HG03457 (cell line): ENCODE measurements around the gene DNAJB6.

Experiments
- ATAC-seq: cut with Tn5 transposase; IDR thresholded peaks from one replicate; pipeline ENCODE4 v1.9.1; 2021; ENCODE audit warnings: moderate number of reproducible peaks; ENCODE audit not compliant: unreplicated experiment

The DNAJB6 gene

DNA sequence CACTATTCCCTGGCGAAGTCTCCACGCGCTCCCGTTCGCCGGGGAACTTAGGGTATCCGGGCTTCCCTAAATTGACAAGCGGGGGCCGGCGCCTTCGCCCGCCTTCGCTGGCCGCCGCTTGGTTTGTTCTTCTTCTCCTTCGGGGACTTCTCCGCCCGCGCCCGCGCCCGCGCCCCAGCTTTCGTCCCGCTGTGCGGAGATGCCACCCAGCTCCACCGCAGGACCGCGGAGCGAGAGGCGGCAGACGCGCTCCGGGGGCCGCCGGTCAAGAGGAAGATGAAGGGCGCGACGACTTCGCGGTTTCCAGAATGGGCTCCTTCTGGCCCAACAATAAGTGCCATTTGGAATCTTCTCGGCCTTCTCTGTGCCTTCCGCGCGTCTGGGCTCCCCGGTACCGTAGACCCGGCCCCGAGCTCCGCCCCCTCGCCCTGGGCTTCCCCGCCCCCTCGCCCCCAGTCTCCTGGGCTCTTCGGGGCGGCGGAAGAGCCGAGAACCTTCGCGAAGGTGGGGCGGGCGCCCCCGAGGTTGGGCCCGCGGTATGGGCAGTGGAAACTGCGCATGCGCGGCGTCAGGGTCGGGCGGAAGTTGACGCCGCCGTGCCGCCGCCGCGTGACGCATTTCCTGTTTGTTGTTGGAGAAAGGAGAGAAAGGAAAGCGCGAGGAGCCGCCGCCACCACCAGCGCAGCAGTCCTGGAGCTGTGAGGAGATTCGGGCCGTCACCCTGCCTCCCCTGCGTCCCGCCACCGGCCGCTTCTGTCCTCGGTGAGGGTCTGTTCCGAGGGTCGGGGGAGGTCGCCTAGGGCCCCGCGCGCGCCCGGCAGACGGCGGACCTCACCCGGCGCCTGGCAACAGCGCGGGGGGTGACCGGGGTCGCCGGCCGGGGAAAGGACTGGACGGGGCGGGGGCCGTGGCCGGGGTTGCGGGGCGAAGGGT lies at the start of gene DNAJB6:
Gene DNAJB6 (plus strand): TSS at position 622 of the 933 bp plus-strand sequence. CDS start 21,569 bp downstream, outside the sequence.
- peak; percentile 75 for ATAC-seq

DNA sequence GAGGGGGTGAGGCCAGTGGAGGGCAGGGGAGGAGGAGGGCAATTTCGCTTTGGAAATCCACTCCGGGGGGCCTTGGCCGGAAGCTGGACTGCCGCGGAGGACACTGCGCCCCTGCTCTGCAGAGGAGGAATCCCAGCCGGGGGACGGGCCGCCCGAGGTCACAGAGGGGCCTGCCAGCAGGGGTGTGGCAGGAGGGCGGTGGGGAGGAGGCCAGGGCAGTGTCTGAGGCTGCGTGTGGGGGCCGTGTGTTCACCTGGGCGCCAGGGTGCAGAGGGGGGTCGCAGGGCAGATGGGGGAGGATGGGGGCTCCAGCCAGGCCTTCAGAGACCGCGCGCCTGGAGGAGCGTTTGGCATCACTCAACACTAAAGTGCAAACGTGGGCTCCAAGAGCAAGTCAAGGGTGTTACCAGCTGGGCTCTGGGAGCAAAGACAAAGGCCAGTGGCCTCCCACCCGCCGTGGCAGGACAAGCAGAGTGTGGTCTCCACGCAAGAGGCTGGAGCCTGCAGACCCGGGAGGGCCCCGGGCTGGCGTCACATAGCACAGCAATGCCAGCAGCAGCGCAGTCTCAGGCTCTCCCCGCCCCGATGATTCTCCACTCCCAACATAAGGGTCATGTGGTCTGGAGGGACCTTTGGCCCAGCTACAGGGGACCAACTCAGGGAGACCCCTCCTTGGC lies 45.3 kb upstream of the DNAJB6 start:
- ATAC-seq, result no peak

- ATAC-seq, result no peak
These were observed 44.5 kb upstream of the DNAJB6 start for GRCh38 chr7:157292258-157292657.

GRCh38 chr7:157292770-157293412 lies 43.9 kb upstream of the DNAJB6 start:
- no peak for ATAC-seq

DNA sequence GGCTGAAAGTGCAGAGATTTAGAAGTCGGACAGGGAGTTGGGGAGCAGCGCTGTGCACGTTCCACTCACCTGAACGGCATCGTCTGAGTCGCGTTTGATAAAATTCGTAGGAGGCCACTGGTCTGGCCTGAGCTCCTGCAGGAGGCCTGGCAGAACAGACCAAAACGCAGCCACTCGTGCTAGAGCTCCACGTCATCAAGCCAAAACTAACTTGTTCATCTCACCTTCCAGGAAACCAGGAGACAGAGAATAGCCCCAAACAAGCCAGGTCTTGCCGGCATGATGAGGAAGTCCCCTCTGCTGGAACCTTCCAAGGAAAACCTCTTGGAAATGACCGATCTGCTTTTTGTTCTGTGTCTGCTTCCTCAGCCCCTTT lies 43.4 kb upstream of the DNAJB6 start:
- ATAC-seq, result no peak

DNA sequence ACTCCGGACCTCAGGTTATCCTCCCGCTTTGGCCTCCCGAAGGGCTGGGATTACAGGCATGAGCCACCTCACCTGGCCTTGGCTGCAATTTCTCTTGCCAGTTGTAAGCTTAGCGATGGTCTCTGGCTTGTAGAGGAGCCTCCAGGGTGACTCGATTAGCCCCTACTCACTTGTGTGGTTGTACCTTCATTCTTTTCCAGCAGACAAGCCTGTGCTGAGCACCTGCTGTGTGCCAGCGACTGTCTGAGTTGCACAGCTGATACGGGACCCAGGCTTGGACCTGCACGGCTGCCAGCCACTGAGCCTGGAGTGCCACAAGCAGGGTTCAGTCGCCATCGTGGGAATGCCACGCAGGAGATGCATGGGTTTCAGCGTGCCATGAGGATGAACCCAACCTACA lies 42.0 kb upstream of the DNAJB6 start:
- ATAC-seq, result no peak

- ATAC-seq, result no peak
These were observed 41.5 kb upstream of the DNAJB6 start for GRCh38 chr7:157295338-157295737.

- ATAC-seq, result no peak
These were observed 39.6 kb upstream of the DNAJB6 start for GRCh38 chr7:157297185-157297584.

GRCh38 chr7:157299317-157299612 lies 37.5 kb upstream of the DNAJB6 start:
- no peak for ATAC-seq

DNA sequence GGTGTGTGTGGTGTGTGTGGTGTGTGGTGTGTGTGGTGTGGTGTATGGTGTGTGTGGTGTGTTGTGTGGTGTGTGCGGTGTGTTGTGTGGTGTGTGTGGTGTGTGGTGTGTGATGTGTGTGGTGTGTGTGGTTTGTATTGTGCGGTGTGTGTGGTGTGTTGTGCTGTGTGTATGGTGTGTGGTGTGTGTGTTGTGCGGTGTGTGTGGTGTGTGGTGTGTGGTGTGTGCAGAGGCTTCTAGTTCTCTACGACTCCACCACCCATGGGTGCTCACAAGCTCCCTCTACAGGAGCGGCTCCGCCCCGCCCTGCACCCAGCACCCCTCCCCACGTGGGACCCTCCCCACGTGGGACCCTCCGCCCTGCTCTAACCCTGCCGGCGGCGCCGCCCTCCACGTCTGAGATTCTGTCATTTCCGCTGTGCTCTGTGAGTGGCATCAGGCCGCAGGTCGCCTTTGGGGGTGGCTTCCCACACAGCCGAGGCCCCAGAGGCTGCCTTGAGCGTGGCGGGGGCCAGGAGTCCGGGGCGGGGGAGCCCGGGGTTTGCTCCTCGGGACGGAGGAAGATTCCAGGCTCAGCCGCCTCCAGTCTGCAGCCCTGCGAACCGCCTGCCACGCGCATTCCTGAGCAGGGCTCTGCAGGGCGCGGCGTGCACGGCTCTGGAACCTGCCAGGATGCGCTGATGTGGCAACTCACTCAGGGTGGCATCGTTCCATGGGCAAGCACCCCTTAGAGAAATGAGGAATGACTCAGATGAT lies 37.0 kb upstream of the DNAJB6 start:
- ATAC-seq, result no peak

DNA sequence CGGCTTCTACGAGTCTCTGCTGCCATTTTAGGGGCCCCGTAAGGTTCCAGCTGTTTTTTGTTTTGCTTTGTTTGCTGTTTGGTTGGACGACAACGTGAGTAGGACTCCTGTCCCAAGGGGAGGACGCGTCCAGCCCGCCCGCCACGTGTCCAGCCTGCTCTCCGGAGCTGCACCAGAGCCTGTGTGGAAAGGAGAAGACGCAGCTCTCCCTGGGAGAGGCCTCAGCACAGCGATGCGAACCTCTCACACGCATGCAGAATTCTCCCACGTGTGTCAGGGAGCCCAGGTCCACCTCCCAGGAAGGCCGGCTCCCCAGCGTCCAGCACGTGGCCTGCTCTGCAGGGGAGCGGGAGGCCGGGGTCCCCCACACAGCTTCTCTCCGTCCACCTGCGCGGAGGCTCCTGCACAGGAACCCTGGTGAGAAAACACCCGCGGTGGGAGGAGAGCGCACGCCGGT lies 36.4 kb upstream of the DNAJB6 start:
- no peak for ATAC-seq

GRCh38 chr7:157301610-157302120 lies 35.1 kb upstream of the DNAJB6 start:
- no peak for ATAC-seq

DNA sequence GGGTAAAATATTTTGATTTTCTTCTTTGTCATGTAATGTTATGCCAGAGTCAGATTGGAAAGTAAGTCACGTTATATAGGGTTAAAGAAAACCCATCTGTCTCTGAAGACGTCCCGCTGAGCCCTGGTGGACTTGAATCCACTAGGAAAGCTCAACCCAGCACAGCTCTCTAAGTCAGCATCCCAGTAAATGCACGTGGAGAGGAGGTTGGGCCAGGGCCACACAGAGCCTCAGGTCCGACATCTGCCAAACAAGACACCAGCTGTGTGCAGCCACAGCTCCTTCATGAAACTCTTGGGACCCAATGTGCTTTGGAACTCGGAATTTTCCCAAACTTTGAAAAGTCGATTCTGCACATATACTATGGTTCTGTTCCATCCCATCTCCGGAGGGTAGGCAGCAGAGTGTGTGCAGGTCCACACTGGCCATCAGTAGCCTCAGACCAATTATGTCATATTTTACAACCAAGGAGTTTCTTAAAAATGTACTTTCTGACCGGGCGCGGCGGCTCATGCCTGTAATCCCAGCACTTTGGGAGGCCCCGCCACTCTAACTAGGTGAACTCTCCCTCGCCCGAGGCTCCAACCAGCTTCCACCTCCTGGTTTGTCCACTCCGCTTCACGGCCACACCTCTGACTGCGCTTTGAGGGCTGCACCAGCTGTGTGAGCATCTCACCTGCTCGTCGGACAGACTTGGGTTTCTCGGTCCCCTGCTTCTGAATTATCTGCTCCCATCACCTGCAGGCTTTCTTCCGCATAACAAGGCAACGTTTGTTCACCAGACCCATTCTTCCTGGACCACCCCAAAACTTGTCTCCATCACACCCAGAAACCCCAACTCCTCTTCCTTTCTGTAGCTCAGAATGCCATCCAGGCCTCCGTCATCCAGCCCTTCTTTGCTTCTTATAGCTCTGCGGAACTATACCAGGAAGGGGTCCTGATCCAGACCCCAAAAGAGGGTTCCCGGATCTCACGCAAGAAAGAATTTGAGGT lies 29.7 kb upstream of the DNAJB6 start:
- ATAC-seq, result no peak

DNA sequence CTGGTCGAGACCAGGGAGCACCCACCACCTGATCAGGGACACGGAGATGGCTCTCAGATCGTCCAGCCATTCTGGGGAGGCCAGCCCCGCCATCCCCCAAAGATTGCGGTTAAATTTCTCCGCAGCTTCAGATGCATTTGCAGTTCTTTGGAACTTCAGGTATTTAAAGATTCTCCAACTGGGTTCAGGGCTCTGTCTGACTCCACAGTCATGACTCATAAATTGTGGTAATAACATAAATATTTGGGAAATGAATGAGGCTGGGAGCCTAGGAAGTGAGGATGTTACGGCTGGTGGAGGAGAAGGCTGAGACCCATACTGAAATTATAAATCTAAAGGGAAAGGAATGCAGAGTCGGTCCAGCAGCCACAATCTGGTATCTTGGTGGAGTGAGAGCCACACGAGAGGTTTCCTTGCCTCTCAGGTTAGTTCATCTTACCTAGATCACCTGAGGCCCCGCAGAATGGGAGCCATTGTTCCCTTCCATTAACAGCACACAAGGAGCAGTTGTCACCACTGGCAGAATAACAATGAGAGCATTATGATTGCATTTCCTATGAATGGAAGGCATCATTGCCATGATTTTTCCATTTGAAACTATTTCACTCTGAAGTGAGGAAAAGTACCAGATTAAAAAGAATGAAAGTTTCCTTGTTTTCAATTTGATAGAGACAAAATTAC lies 26.7 kb upstream of the DNAJB6 start:
- ATAC-seq, result no peak

DNA sequence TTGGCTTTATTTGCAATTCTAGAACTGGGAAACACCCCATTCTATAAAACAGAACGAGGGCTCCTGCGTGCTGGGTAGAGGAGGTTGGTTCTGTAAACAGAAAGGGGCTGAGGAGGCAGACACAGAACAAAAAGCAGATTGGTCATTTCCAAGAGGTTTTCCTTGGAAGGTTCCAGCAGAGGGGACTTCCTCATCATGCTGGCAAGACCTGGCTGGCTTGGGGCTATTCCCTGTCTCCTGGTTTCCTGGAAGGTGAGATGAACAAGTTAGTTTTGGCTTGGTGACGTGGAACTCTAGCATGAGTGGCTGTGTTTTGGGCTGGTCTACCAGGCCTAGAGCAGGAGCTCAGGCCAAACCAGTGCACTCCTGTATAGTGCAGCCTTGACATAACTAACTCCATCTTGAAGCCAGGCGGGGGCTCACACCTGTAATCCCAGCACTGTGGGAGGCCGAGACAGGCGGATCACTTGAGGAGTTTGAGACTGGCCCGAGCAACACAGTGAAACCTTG lies 26.1 kb upstream of the DNAJB6 start:
- ATAC-seq, result no peak

DNA sequence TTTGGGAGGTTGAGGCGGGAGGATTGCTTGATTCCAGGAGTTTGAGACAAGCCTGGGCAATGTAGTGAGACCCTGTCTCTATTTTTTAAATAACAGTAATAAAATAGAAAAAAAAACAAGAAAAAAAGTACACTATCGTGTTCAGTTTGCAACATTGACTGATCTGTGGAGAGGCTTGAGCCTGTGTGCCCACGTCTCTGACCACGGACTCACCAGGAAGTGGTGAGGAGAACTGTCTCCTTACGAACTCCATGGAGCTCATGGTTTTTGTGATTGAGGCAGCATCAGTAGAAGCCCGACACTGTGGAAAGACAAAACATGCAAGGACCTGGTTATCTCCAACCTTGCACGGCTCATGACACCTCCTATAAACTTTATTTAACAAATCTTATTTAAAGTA lies 23.9 kb upstream of the DNAJB6 start:
- no peak for ATAC-seq

GRCh38 chr7:157313645-157314044 lies 23.2 kb upstream of the DNAJB6 start:
- no peak for ATAC-seq

DNA sequence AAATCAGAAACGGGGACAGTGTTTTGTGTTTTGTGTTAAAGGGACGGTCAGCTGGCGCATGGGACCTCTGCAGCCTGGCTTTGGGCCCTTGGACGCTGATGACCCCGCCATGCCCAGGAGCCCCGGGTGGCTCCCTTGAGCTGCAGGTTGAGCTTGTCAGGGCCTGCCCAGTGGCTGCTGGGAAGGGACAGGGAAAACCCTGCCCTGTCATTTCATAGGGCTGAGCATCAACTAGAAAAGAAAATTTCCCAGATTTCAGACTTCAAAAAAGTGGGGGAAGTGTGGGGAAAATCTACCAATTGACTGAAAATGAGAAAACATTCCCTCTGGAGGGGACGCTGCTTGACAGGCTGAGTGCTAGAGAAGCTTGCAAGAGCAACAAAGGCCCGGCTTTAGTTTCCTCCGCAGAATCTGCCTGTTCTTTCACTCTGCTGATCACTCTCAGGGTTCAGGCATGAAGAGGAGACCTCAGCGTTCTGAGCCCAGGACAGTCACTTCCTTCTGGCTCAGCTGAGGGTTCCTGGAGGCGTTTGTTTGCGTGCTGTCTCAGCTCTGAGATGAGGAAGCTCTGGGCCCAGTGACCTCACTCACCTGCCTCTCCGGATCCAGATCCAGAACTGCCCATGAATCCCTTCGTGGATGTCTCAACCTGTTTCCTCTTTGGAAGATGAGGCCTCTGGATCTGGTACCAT lies 18.6 kb upstream of the DNAJB6 start:
- ATAC-seq, result no peak
